SK-N-MC (cell line): ENCODE results near the gene MAP3K8.
"Not testable (repeated sequence)": the region's sequence is repeated elsewhere in the genome, so short reads cannot be mapped to it uniquely, and the experiment has no call there.

Source experiments
- EZH2 ChIP-seq: fragments of 200-600 bp; sonication (generic); IDR thresholded peaks from one replicate; pipeline ENCODE4 v1.6.1; 2017; ENCODE audit warnings: antibody characterized with exemption
- POLR2AphosphoS5 ChIP-seq: IDR thresholded peaks from 2 replicates; pipeline ENCODE4 v1.6.1; 2012; ENCODE audit warnings: mild to moderate bottlenecking, low read depth, low read length, borderline replicate concordance

- TF ChIP-seq EZH2, POLR2AphosphoS5: not testable (repeated sequence)
Measured at GRCh38 chr10:30475515-30475914, 41.5 kb downstream of the MAP3K8 start.
